ENCODE results near the gene ZNF133. TPM values are rescaled to one million over a fixed set of nuclear protein-coding genes. Genes with fewer than 3 reads are reported as not detected.

Gene ZNF133
- total RNA-seq, result 19.2 and 25.4 TPM in 2 replicates

GRCh38 chr20:18287915-18288748 is at the start of gene ZNF133:
Gene ZNF133 (plus strand): TSS chr20:18288527. CDS start chr20:18305687, 17,160 bp downstream.

Other genes with a start within 250 kb of the ZNF133 start
- not detected in 2 replicates for gene OVOL2, start 230.6 kb upstream of the ZNF133 start, total RNA-seq
- 11.5 and 11.8 TPM in 2 replicates for gene KAT14, start 150.7 kb upstream of the ZNF133 start, total RNA-seq
- 9.9 and 11.7 TPM in 2 replicates for gene PET117, start 150.7 kb upstream of the ZNF133 start, total RNA-seq
- gene DZANK1, start 178.5 kb downstream of the ZNF133 start, total RNA-seq, result 0.56 and 1.2 TPM in 2 replicates
- gene POLR3F, start 178.9 kb downstream of the ZNF133 start, total RNA-seq, result 17.8 and 19.4 TPM in 2 replicates
- 10.2 and 11.0 TPM in 2 replicates for gene RBBP9, start 208.7 kb downstream of the ZNF133 start, total RNA-seq
- 47.4 and 75.2 TPM in 2 replicates for gene SEC23B, start 219.4 kb downstream of the ZNF133 start, total RNA-seq